HepG2 (cell line): ENCODE results near the gene SLC25A17. TPM values are rescaled to one million over a fixed set of nuclear protein-coding genes. Genes with fewer than 3 reads are reported as not detected.

Source experiments
- ATAC-seq: fragments of 200-7000 bp; cut with Tn5 transposase; 3 replicates; pipeline ENCODE4 v1.9.1; 2020; ENCODE audit warnings: mild to moderate bottlenecking, moderate library complexity
- BruUV-seq: library from RNA; stranded (reverse); fragments of 400-500 nt; replicated peaks from 2 replicates; lab custom pipeline; 2021; lab: Mats Ljungman, UMichigan
- CTCF ChIA-PET: fragments of 300-600 bp; formaldehyde crosslinking; extraction: SDS; loops from one replicate; lab custom pipeline; 2021; ENCODE audit warnings: low total read pairs, inconsistent platforms, low intra/inter-chr PET ratio; lab: Yijun Ruan, JAX
- POLR2A ChIA-PET: fragments of 350-600 bp; sonication (Branson Sonifier 250); formaldehyde crosslinking; loops from one replicate; lab custom pipeline; 2020; ENCODE audit warnings: antibody characterized with exemption, inconsistent platforms; lab: Yijun Ruan, JAX
- DNase-seq: peaks from one replicate; pipeline ENCODE4 v3.0.0-alpha.2; 2015; ENCODE audit warnings: low spot score
- FAIRE-seq: peaks from 3 replicates; lab custom pipeline; 2011; peaks lifted over from hg19 to GRCh38; lab: Jason Lieb, UNC
- H2AFZ ChIP-seq: one replicate; pipeline ENCODE4 v1.6.1; 2011; ENCODE audit warnings: low read length, inconsistent platforms
- H3K27ac ChIP-seq: fragments of 300-600 bp; 3 replicates; pipeline ENCODE4 v1.8.0; 2011; ENCODE audit warnings: mixed run types, mild to moderate bottlenecking, mixed read lengths, low read length, inconsistent platforms; ENCODE audit not compliant: insufficient read depth; ENCODE audit errors: extremely low read length
- H3K27me3 ChIP-seq, 2 experiments: fragments of 200-600 bp in 1 of 2; 2 replicates in 1 of 2; 3 replicates in 1 of 2; pipeline versions ENCODE4 v1.6.0 to v1.8.0; 2011; ENCODE audit warnings: low read length in 2 of 2, mild to moderate bottlenecking in 2 of 2, moderate library complexity in 2 of 2, inconsistent platforms in 1 of 2; ENCODE audit not compliant: insufficient read depth in 2 of 2, control insufficient read depth in 1 of 2
- H3K36me3 ChIP-seq, 2 experiments: fragments of 200-600 bp in 1 of 2; replicated peaks in 1 of 2; 2 replicates in 1 of 2; 3 replicates in 1 of 2; pipeline versions ENCODE4 v1.5.1 to v1.8.0; 2011; ENCODE audit warnings: low read length in 2 of 2, inconsistent platforms in 1 of 2; ENCODE audit not compliant: insufficient read depth in 2 of 2, control insufficient read depth in 1 of 2
- H3K4me1 ChIP-seq: 2 replicates; pipeline ENCODE4 v1.5.1; 2012; ENCODE audit warnings: low read length, inconsistent platforms; ENCODE audit not compliant: insufficient read depth
- H3K4me2 ChIP-seq: 2 replicates; pipeline ENCODE4 v1.6.0; 2011; ENCODE audit warnings: low read depth, low read length, inconsistent platforms
- H3K4me3 ChIP-seq, 3 experiments: fragments of 200-600 bp in 1 of 3; sonication (generic), shearing (Covaris generic) in 1 of 3; replicated peaks in 1 of 3; 2 replicates each; pipeline ENCODE4 v1.5.1; 2011 to 2016; ENCODE audit warnings: low read length in 3 of 3, inconsistent platforms in 2 of 3, low read depth in 2 of 3, mild to moderate bottlenecking in 2 of 3, control low read depth in 1 of 3, mixed read lengths in 1 of 3; ENCODE audit not compliant: insufficient read depth in 1 of 3
- H3K79me2 ChIP-seq: one replicate; pipeline ENCODE4 v1.6.1; 2011; ENCODE audit warnings: low read length, inconsistent platforms; ENCODE audit not compliant: insufficient read depth
- H3K9ac ChIP-seq: 2 replicates; pipeline ENCODE4 v1.6.0; 2011; ENCODE audit warnings: mild to moderate bottlenecking, low read depth, low read length, inconsistent platforms; ENCODE audit not compliant: insufficient read depth
- H3K9me3 ChIP-seq: 2 replicates; pipeline ENCODE4 v1.5.1; 2012; ENCODE audit warnings: mild to moderate bottlenecking, low read length
- H4K20me1 ChIP-seq: 2 replicates; pipeline ENCODE4 v1.6.0; 2011; ENCODE audit warnings: inconsistent platforms, mild to moderate bottlenecking, low read length, moderate library complexity; ENCODE audit not compliant: insufficient read depth
- ATF6 ChIP-seq: sonication (generic); formaldehyde crosslinking; conservative IDR thresholded peaks from 2 replicates; pipeline ENCODE4 v1.4.0; 2020; ENCODE audit warnings: missing genetic modification reagents
- HOXA5 ChIP-seq: sonication (generic); formaldehyde crosslinking; IDR thresholded peaks from 2 replicates; pipeline ENCODE4 v1.4.0; 2020; ENCODE audit warnings: missing genetic modification reagents
- PHF5A ChIP-seq: IDR thresholded peaks from one replicate; pipeline ENCODE4 v1.6.1; 2018; ENCODE audit warnings: low read depth, missing genetic modification reagents; ENCODE audit not compliant: unreplicated experiment
- TEF ChIP-seq: sonication (generic); formaldehyde crosslinking; IDR thresholded peaks from 2 replicates; pipeline ENCODE4 v1.5.0; 2020; ENCODE audit warnings: missing genetic modification reagents
- TRAFD1 ChIP-seq: sonication (generic); formaldehyde crosslinking; IDR thresholded peaks from 2 replicates; pipeline ENCODE4 v1.5.1; 2020; ENCODE audit warnings: missing genetic modification reagents, mild to moderate bottlenecking, borderline replicate concordance
- ZFYVE20 ChIP-seq: sonication (generic); formaldehyde crosslinking; IDR thresholded peaks from 2 replicates; pipeline ENCODE4 v1.8.0; 2023; ENCODE audit warnings: low read depth, mild to moderate bottlenecking, moderate library complexity, missing genetic modification reagents, borderline replicate concordance
- ZNF430 ChIP-seq: sonication (generic); formaldehyde crosslinking; IDR thresholded peaks from 2 replicates; pipeline ENCODE4 v1.9.0; 2021; ENCODE audit warnings: mild to moderate bottlenecking, missing genetic modification reagents
- ZNF530 ChIP-seq: sonication (generic); formaldehyde crosslinking; IDR thresholded peaks from 2 replicates; pipeline ENCODE4 v1.5.0; 2020; ENCODE audit warnings: low read depth, mild to moderate bottlenecking, missing genetic modification reagents
- ZNF709 ChIP-seq: sonication (generic); formaldehyde crosslinking; IDR thresholded peaks from 2 replicates; pipeline ENCODE4 v1.5.0; 2020; ENCODE audit warnings: mild to moderate bottlenecking, missing genetic modification reagents
- WGBS: methylation state at CpG from one replicate; pipeline ENCODE4 v1.1.6; 2017; ENCODE audit warnings: low lambda C conversion rate; 5-methylcytosine and 5-hydroxymethylcytosine counted together
- in situ Hi-C: cut with HindIII; loops from 2 replicates; pipeline ENCODE4 v1.10.0; 2017; ENCODE audit warnings: low pct_unique_long_range_greater_than_20kb; ENCODE audit not compliant: extremely low pct_ligation_motif_present
- intact Hi-C: fragments of 100-400 bp; cut with micrococcal nuclease; formaldehyde crosslinking; loops from one replicate; pipeline ENCODE4 v1.10.0; 2022; ENCODE audit not compliant: unreplicated experiment
- polyA plus RNA-seq, 8 experiments: library from polyadenylated mRNA; depleted of rRNA in 3 of 8; stranded (reverse) in 7 of 8; unstranded in 1 of 8; fragments of >200 nt; fragmentation: Illumina TruSeq in 4 of 8; extraction: Trizol in 4 of 8; gene quantifications; 2 replicates each; pipeline versions ENCODE4 v1.2.1 to v1.2.3, GENCODE V29; 2011 to 2016; ENCODE audit warnings: low read depth in 4 of 8, missing spikeins in 1 of 8, mixed read lengths in 1 of 8; ENCODE audit not compliant: insufficient read depth in 1 of 8
- total RNA-seq, 5 experiments: library from RNA; depleted of rRNA; stranded (reverse); fragments of >200 nt; fragmentation: Illumina TruSeq; extraction: Trizol; gene quantifications; 2 replicates each; pipeline ENCODE4 v1.2.3, GENCODE V29; 2016; ENCODE audit warnings: low read depth in 1 of 5

Gene SLC25A17
- total and polyA plus RNA-seq, 2 of the 13 experiments (the other 11 are each of a cell fraction or from before 2014, with no cell fraction given), result 15.7 to 27.9 TPM

GRCh38 chr22:40818192-40818746 is 877 bp downstream of the SLC25A17 start (continued):
- TF ChIP-seq ATF6 (CRISPR knock-in tag) (no peak), ZFYVE20 (CRISPR knock-in tag) (no peak), ZNF709 (CRISPR knock-in tag) (no peak), TRAFD1 (CRISPR knock-in tag) (no peak), HOXA5 (no peak), ZNF530 (CRISPR knock-in tag) (no peak)

GRCh38 chr22:40817737-40818136 is 1.4 kb downstream of the SLC25A17 start:
- Histone ChIP-seq H3K4me2 (peak overlapping the region; percentile 99), H3K4me3 (peak overlapping the region in 2 of 3 experiments; percentile 97 to 98; a peak in 3 of 6 replicates), H3K9me3 (no peaks in the 10 kb centered on the region), H4K20me1 (no peaks in the 10 kb centered on the region), H3K36me3 (no peaks in the 10 kb centered on the region), H2AFZ (no peak overlapping the region), H3K27me3 (no peaks in the 10 kb centered on the region; a peak in 1 of 5 replicates), H3K4me1 (peaks cover 40% of the 10 kb centered on the region), H3K9ac (peak overlapping the region; percentile 85), H3K79me2 (peaks cover 43% of the 10 kb centered on the region), H3K27ac (no peak overlapping the region)
- POLR2A ChIA-PET, result no interaction called here
- CTCF ChIA-PET, result no interaction called here
- TF ChIP-seq ZNF430 (no peak), TEF (CRISPR knock-in tag) (no peak), PHF5A (no peak)
- intact Hi-C loops, result no loop called here
- DNase-seq (no peak), ATAC-seq (no peak), FAIRE-seq (no peak)
- in situ Hi-C loops, result no loop called here
- 85% methylated on average over 4 of the region's 4 CpGs for WGBS
- no TSS peak for BruUV-seq
